ENCODE data around the gene TRAF3.

TRAF3 gene

GRCh38 chr14:102954081-102954789, 177.0 kb downstream of the TRAF3 start:
- no peak for TF ChIP-seq CTCF (IDR thresholded peaks at IDR 0.05; ENCODE audit: insufficient read depth, low read depth, low read length, missing control alignments)
- no peak for DNase-seq (ENCODE audit: low read depth)
- no peak overlapping the region for H3K4me3 ChIP-seq (ENCODE audit: low read length)

GRCh38 chr14:102955636-102956408, 178.6 kb downstream of the TRAF3 start:
- no peak for TF ChIP-seq CTCF (IDR thresholded peaks at IDR 0.05; ENCODE audit: insufficient read depth, low read depth, low read length, missing control alignments)
- DNase-seq (ENCODE audit: low read depth), result no peak
- no peak overlapping the region for H3K4me3 ChIP-seq (ENCODE audit: low read length)

- DNase-seq (ENCODE audit: low read depth), result no peak
- H3K4me3 ChIP-seq (ENCODE audit: low read length), result no peak overlapping the region
- no peak for TF ChIP-seq CTCF (IDR thresholded peaks at IDR 0.05; ENCODE audit: insufficient read depth, low read depth, low read length, missing control alignments)
These were observed 180.0 kb downstream of the TRAF3 start for GRCh38 chr14:102957222-102957621.

GRCh38 chr14:102958461-102958860, 181.2 kb downstream of the TRAF3 start:
- TF ChIP-seq CTCF (IDR thresholded peaks at IDR 0.05; ENCODE audit: insufficient read depth, low read depth, low read length, missing control alignments), result no peak
- H3K4me3 ChIP-seq (ENCODE audit: low read length), result no peak overlapping the region
- DNase-seq (ENCODE audit: low read depth), result no peak
